Epithelial cell of esophagus (primary cell): ENCODE results near the gene TCHH.

Source experiments
- DNase-seq: peaks from one replicate; pipeline ENCODE4 v3.0.0; 2010; ENCODE audit warnings: low read depth
- H3K4me3 ChIP-seq: 2 replicates; pipeline ENCODE4 v1.5.1; 2011; ENCODE audit warnings: mild to moderate bottlenecking, low read length, control low read depth
- TF ChIP-seq, protein P1 (sequence below): IDR thresholded peaks from 2 replicates; pipeline ENCODE4 v1.5.1; 2011; ENCODE audit warnings: low read depth, mild to moderate bottlenecking, low read length, control low read depth, inconsistent platforms; ENCODE audit not compliant: insufficient read depth; ENCODE audit errors: missing control alignments

The TCHH gene

DNA sequence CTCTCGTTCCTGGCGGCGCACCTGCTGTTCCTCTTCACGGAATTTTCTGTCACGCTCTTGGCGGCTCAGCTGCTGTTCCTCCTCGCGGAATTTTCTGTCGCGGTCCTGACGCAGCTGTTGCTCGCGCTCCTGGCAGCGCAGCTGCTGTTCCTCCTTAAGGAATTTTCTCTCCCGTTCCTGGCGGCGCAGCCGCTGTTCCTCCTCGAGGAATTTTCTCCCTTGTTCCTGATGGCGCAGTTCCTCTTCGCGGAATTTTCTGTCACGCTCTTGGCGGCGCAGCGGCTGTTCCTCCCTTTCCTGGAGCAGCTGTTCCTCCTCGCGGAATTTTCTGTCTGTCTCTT is 6.4 kb downstream of the TCHH start:
- DNase-seq: peak; percentile 10
- H3K4me3 ChIP-seq: peak overlapping the region; percentile 58
- TF ChIP-seq, protein P1, sequence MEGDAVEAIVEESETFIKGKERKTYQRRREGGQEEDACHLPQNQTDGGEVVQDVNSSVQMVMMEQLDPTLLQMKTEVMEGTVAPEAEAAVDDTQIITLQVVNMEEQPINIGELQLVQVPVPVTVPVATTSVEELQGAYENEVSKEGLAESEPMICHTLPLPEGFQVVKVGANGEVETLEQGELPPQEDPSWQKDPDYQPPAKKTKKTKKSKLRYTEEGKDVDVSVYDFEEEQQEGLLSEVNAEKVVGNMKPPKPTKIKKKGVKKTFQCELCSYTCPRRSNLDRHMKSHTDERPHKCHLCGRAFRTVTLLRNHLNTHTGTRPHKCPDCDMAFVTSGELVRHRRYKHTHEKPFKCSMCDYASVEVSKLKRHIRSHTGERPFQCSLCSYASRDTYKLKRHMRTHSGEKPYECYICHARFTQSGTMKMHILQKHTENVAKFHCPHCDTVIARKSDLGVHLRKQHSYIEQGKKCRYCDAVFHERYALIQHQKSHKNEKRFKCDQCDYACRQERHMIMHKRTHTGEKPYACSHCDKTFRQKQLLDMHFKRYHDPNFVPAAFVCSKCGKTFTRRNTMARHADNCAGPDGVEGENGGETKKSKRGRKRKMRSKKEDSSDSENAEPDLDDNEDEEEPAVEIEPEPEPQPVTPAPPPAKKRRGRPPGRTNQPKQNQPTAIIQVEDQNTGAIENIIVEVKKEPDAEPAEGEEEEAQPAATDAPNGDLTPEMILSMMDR: no peak

DNA sequence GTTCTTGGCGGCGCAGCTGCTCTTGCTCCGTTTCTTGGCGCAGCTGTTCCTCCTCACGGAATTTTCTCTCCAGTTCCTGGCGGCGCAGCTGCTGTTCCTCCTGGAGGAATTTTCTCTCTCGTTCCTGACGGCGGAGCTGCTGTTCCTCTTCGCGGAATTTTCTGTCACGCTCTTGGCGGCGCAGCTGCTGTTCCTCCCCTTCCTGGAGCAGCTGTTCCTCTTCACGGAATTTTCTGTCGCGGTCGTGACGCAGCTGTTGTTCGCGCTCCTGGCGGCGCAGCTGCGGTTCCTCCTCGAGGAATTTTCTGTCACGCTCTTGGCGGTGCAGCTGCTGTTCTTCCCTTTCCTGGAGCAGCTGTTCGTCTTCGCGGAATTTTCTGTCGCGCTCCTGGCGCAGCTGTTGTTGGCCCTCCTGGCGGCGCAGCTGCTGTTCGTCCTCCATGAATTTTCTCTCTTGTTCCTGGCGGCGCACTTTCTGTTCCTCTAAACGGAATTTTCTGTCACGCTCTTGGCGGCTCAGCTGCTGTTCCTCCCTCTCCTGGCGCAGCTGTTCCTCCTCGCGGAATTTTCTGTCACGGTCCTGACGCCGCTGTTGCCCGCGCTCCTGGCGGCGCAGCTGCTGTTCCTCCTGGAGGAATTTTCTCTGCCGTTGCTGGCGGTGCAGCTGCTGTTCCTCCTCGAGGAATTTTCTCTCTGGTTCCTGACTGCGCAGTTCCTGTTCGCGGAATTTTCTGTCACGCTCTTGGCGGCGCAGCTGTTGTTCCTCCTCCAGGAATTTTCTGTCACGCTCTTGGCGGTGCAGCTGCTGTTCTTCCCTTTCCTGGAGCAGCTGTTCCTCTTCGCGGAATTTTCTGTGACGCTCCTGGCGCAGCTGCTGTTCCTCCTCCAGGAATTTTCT is 7.0 kb downstream of the TCHH start:
- TF ChIP-seq, protein P1: no peak
- H3K4me3 ChIP-seq: peak overlapping the region; percentile 58
- peak; percentile 69 for DNase-seq

DNA sequence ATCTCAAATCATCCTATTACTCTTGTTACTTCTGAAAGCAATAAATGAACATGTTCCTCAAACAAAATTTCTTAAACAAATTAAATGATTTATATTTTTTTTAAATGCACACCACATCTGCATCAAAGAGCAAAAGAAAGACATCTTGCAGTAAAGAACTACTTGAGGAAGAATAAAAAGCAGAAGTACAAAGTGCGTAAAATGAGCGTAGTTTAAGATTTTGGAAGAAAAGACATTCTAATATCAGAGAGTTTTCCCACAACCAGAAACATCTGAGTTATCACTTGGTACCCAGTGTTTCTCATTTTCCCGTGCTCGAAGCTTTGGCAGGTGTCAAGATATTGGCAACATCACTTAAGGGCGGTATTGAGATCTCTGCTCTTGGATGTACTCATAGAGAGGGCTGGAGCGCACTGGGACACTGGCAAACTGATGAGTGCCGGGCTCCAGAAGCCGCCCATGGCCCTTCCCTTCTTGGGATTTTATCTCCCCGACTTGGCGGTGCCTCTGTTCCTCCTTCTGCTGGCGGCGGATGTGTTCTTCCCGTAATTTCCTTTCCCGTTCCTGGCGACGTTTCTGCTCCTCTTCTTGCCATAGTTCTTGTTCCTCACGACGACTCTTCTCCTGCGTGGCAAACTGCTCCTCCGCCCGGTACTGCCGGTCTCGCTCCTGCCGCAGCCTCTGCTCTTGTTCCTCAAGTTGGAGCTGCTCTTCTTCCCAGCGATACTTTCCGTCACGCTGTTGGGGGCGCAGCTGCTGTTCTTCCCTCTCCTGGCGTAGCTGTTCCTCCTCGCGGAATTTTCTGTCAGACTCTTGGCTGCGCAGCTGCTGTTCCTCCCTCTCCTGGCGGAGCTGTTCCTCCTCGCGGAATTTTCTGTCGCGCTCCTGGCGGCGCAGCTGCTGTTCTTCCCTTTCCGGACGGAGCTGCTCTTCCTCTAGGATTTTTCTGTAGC is 7.9 kb downstream of the TCHH start:
- TF ChIP-seq, protein P1: peak; percentile 5
- peak overlapping the region; percentile 58 for H3K4me3 ChIP-seq
- peak; percentile 8 for DNase-seq

DNA sequence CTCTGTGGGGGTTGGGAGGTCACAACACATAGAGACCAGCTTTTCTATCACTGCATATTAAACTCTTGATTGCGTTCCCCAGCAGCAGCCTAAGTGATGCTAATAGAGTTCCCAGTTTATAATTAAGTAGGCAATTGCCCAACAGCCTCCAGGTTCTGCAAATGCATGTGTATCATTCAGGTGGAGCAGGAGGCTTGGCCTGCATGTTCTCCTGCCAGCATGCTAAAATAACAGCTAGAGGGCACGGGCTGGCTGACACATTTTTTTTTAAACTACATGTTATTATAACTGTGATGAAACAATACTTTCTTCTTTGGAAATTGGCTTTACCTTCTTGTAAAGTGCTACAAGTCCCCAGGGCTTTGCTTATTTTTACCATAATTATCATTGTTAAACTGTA is 10.4 kb downstream of the TCHH start:
- no peak overlapping the region for H3K4me3 ChIP-seq
- TF ChIP-seq, protein P1: no peak
- peak; percentile 72 for DNase-seq

DNA sequence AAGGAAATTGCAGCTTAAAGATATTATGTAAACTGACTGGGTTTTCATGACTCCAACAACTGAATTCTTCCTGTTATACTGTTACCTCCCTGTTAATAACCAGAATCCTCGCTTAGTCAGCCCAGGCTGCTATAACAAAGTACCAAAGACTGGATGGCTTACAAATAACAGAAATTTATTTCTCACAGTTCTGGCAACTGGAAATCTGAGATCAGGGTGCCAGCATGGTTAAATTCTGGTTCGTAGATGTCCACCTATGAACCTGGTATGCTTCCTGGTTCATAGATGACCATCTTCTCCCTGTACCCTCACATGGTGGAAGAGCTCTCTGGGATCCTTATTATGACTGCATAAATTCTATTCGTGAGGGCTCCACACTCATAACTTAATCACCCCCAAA is 18.3 kb downstream of the TCHH start:
- no peak overlapping the region for H3K4me3 ChIP-seq
- TF ChIP-seq, protein P1: no peak
- DNase-seq: no peak

DNA sequence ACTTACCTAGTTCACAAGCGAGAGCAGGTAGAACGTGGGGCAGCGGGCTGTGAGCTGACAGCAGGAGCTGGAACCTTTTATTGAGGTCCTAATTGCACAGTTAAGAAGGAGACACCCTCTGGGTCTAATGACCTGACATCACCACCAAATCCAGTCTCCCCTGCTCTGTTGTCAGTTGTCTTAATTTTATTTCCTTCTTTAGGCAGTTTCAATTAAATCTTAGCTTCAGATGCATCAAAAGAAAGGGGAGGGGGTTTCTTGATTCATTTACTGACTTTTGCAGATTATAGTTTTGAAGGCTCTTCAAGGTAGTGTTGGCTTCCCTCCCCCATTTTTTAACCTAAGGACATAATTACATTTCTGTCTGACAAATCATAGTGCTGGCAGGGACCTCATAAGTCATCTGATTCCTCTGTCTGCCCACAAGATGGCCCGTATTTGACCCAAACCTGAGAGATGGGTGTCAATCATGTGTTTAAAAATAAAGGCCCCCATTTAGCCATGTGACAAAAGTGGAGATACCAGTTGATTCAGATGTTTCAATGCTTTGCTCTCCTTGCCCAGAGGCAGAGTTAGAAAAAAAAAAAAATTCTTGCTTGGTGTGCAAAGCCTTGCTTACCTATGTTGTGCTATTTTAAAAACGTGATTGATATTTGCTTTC is 26.1 kb downstream of the TCHH start, which contains the start of gene TCHHL1:
TSS of gene TCHHL1 (minus strand) at position 51 of the 661 bp plus-strand sequence. CDS start 921 bp downstream, outside the sequence.
- TF ChIP-seq, protein P1: no peak
- DNase-seq: peak; percentile 14
- no peak within 1 kb of the TSS for H3K4me3 ChIP-seq
